ENCODE results near the gene PRTN3. TPM values are rescaled to one million over a fixed set of nuclear protein-coding genes. Genes with fewer than 3 reads are reported as not detected.

The PRTN3 gene
- total RNA-seq, 1 experiment from 2014 or later: 2.7 TPM

DNA sequence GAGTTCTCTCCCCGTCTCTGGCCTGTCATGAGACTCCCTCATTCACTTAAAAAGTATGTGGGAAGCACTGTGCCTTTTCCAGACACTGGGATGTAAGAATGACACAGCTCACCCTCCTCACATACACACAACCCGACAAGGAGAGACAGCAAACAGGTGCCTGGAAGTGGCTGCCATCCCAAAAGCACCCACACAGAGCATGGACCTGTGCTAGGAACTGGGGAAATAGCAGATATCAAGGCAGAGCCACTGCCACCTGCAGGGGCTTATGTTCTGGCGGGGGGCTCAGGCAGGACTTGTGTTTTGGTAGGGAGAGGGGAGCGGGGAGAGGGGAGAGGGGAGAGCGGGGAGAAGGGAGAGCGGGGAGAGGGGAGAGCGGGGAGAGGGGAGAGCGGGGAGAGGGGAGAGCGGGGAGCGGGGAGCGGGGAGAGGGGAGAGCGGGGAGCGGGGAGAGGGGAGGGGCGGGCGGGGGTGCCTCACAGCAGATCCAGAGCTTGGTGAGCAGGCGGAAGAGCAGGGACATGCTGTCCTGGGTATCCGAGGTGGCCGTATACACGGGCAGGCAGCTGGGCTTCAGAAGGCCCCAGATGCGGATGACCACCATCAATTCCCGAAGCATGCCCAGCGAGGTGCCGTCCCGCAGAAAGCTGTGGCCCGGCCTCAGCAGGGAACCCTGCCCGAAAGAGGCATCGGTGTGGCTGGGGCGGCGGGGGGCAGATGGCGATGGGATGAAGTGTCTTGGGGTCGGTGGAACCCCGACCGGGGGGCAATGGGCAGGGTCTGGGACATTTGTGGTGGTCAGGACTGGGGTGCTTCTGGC is 30.9 kb downstream of the PRTN3 start:
- Histone ChIP-seq H3K9ac (ENCODE audit: low read length) (peak overlapping the region; percentile 40), H2AFZ (ENCODE audit: low read depth, low read length, poor library complexity, severe bottlenecking) (no peak overlapping the region), H3K9me2 (ENCODE audit: insufficient read depth) (no peaks in the 10 kb centered on the region), H3K36me3 (ENCODE audit: control insufficient read depth in 1 of 2, insufficient read depth in 2 of 2, low read length in 2 of 2) (peaks cover 5 to 18% of the 10 kb centered on the region in 2 experiments; a peak in 2 of 4 replicates), H3K4me2 (ENCODE audit: low read length) (peak overlapping the region; percentile 61), H3K9me3 (ENCODE audit: control insufficient read depth in 1 of 2, insufficient read depth in 1 of 2, low read depth in 1 of 2, low read length in 2 of 2) (no peaks in the 10 kb centered on the region), H3K27me3 (ENCODE audit: insufficient read depth, low read length) (no peaks in the 10 kb centered on the region), H3K79me2 (ENCODE audit: insufficient read depth, low read length) (no peaks in the 10 kb centered on the region), H3K27ac (ENCODE audit: low read depth, low read length) (peak overlapping the region; percentile 75), H3K4me1 (ENCODE audit: control insufficient read depth in 1 of 2, insufficient read depth in 2 of 2, low read length in 2 of 2) (peaks cover 19 to 36% of the 10 kb centered on the region in 2 experiments), H4K20me1 (ENCODE audit: insufficient read depth) (no peaks in the 10 kb centered on the region), H3K4me3 (replicated peaks in 1 of 2; ENCODE audit: low read depth in 1 of 2, low read length in 2 of 2) (no peak overlapping the region)
- RAD21 ChIA-PET (ENCODE audit: low non-redundant PET in 1 of 2, low total read pairs in 2 of 2, uncharacterized antibody in 2 of 2, unreplicated experiment in 2 of 2): no interaction called here
- POLR2A ChIA-PET: interaction anchor here (1.4 kb wide), 1 partner anchor 21 kb away, joined by 5 read pairs; the partner anchor contains the start of genes MED16 and RNU6-9
- no peak for DNase-seq (ENCODE audit: low read depth, low spot score)
- CTCF ChIA-PET: interaction anchor here (0.7 kb wide), 1 partner anchor 101 kb away, joined by 4 read pairs; no protein-coding TSS in a partner anchor
- BruUV-seq (replicated peaks): no TSS peak
- intact Hi-C loops (cut with micrococcal nuclease): no loop called here
- ATAC-seq: no peak
- TF ChIP-seq EZH2 (IDR thresholded peaks at IDR 0.05) (no peak), ATF3 (IDR thresholded peaks at IDR 0.05) (no peak), ZNF274 (IDR thresholded peaks at IDR 0.05; ENCODE audit: low read depth, low read length) (no peak), REST (IDR thresholded peaks at IDR 0.05; ENCODE audit: low read depth) (no peak), SP1 (IDR thresholded peaks at IDR 0.05; ENCODE audit: low read depth) (no peak), FOSL1 (IDR thresholded peaks at IDR 0.05; ENCODE audit: low read depth) (no peak), POLR2AphosphoS5 (IDR thresholded peaks at IDR 0.05; ENCODE audit: low read depth, low read length) (no peak)

All from HCT116 (cell line).